Heart left ventricle (tissue), 16 donors: ENCODE measurements around the gene HIRIP3. TPM values are rescaled to one million over a fixed set of nuclear protein-coding genes. Genes with fewer than 3 reads are reported as not detected.
A peak's percentile ranks its signal among the peaks of the same experiment; 100 is the strongest.

Source experiments
- ATAC-seq, 4 donors: fragments of 200-7000 bp; cut with Tn5 transposase; one replicate each; pipeline ENCODE4 v1.9.1; 2020 to 2022; ENCODE audit warnings: moderate library complexity in 4 of 4, mild to moderate bottlenecking in 3 of 4, moderate number of reproducible peaks in 1 of 4
- DNase-seq, 5 donors: peaks; one replicate each; pipeline ENCODE4 v3.0.0-alpha.2; 2020
- H3K27ac ChIP-seq, 12 donors: fragments of 200-600 bp; sonication (generic) in 4 of 12; one replicate each; pipeline versions ENCODE4 v1.5.0 to v1.8.0; 2016 to 2022; ENCODE audit warnings: mild to moderate bottlenecking in 2 of 12
- H3K27me3 ChIP-seq, 9 donors: fragments of 200-600 bp; sonication (generic) in 2 of 9; one replicate each; pipeline versions ENCODE4 v1.5.1 to v1.8.0; 2016 to 2022; ENCODE audit warnings: mild to moderate bottlenecking in 3 of 9
- H3K36me3 ChIP-seq, 9 donors: fragments of 200-600 bp; sonication (generic) in 2 of 9; one replicate each; pipeline versions ENCODE4 v1.5.0 to v1.8.0; 2018 to 2022; ENCODE audit warnings: mild to moderate bottlenecking in 2 of 9
- H3K4me1 ChIP-seq, 12 donors: fragments of 200-600 bp; sonication (generic) in 4 of 12; one replicate each; pipeline versions ENCODE4 v1.5.0 to v1.8.0; 2016 to 2022; ENCODE audit warnings: mild to moderate bottlenecking in 3 of 12
- H3K4me3 ChIP-seq, 12 donors: fragments of 200-600 bp; sonication (generic) in 4 of 12; one replicate each; pipeline versions ENCODE4 v1.5.0 to v1.8.0; 2017 to 2022; ENCODE audit warnings: mild to moderate bottlenecking in 9 of 12, moderate library complexity in 4 of 12
- H3K9me3 ChIP-seq, 12 donors: fragments of 200-600 bp; sonication (generic) in 4 of 12; one replicate each; pipeline versions ENCODE4 v1.5.0 to v1.8.0; 2016 to 2022; ENCODE audit warnings: mild to moderate bottlenecking in 1 of 12
- CTCF ChIP-seq, 12 donors: fragments of 200-600 bp; sonication (generic) in 4 of 12; IDR thresholded peaks; one replicate each; pipeline versions ENCODE4 v1.5.0 to v1.8.0; 2018 to 2022; ENCODE audit warnings: antibody characterized with exemption in 12 of 12, mild to moderate bottlenecking in 5 of 12
- POLR2A ChIP-seq, 2 donors: fragments of 450-650 bp; IDR thresholded peaks; one replicate each; pipeline ENCODE4 v1.6.1; 2017; ENCODE audit warnings: antibody characterized with exemption in 2 of 2, mild to moderate bottlenecking in 2 of 2, moderate library complexity in 2 of 2
- WGBS, 4 donors: extraction: QIAGEN DNeasy Blood & Tissue Kit in 2 of 4; methylation state at CpG; one replicate each; pipeline versions ENCODE4 v1.1.5 to v1.1.7; 2013 to 2018; 5-methylcytosine and 5-hydroxymethylcytosine counted together
- intact Hi-C, 10 donors: fragments of 100-400 bp; cut with DNase I; formaldehyde crosslinking; loops; one replicate each; pipeline versions ENCODE4 v1.11.1 to v1.14.2; 2022
- polyA plus RNA-seq, 2 donors: library from polyadenylated mRNA; stranded (reverse); fragments of 200-250 nt; gene quantifications; one replicate each; pipeline ENCODE4 v1.2.3, GENCODE V29; 2013
- total RNA-seq, 9 donors: library from RNA; depleted of rRNA in 2 of 9; stranded (reverse); fragments of >200 nt in 2 of 9; fragmentation: NEBNext Ultra II Directional in 3 of 9; extraction: Animal tissue kit (Norgen Biotek cat#: 25700) in 3 of 9; gene quantifications; one replicate each; pipeline versions ENCODE4 v1.1.0 to v1.2.4, GENCODE V29; 2016 to 2023
- donor health status: ischemic (EF 13 %, LVEDD 7.1; RV severe dilation, severe dysfunction).
- donor health status: healthy with polysubstance abuse.
- donor health status: DM: no; HTN: yes; CAD: no.
- donor health status: DM: no; HTN: no; CAD: no.
- donor health status: ischemic (EF 25% LVEDD 6.9; RV normal size, moderate dysfunction).
- donor health status: ischemic (EF 25% LVEDD 5.7; RV mildly dilated, moderate dysfunction).
- donor health status: healthy.
- donor health status: DM: yes; HTN: yes; CAD: no.
- donor health status: ischemic (EF 35%, LVEDD 5.7; RV mildly dilated, moderate dysfunction).
- donor health status: nonischemic (EF 11% LVEDD 7.7; RV severe dilation, severe dysfunction).
- donor health status: DM: yes; HTN: yes; CAD: no.
- donor health status: PGD.
- donor health status: ischemic (EF 29% LVEDD 5.4; RV normal size, mild dysfunction).
- donor health status: nonischemic (EF 23%, LVEDD 6.1; RV moderate dilation, normal function).

Gene HIRIP3
- total and polyA plus RNA-seq, 11 donors, result 13.3 to 27.4 (median 17.6) TPM

- Histone ChIP-seq H3K9me3 (no peaks in the 10 kb centered on the region), H3K27ac (peak overlapping the region; percentile 67 to 99 (median 96)), H3K27me3 (no peaks in the 10 kb centered on the region), H3K4me3 (peak overlapping the region; percentile 66 to 98 (median 90)), H3K36me3 (peaks cover 0 to 52% (median 44%) of the 10 kb centered on the region in 9 donors), H3K4me1 (peaks cover 0 to 54% (median 37%) of the 10 kb centered on the region in 12 donors)
- DNase-seq (no peak), ATAC-seq (no peak)
- WGBS, 4 donors, result 48 to 56% (median 52%) methylated on average over 5 of the region's 5 CpGs
- intact Hi-C loops, result loop anchor here in 3 of 10 donors (2.0 to 5.0 kb wide), 5 partner anchors 20 to 672 kb away; partner anchors contain the start of genes HIRIP3 (in 1 of the 3), KCTD13 (in 1 of the 3), MAZ (in 1 of the 3) and PRRT2 (in 1 of the 3)
- no peak for TF ChIP-seq CTCF (IDR thresholded peaks at IDR 0.05)
- TF ChIP-seq POLR2A (IDR thresholded peaks at IDR 0.05), result no peak
These were observed 20.3 kb downstream of the HIRIP3 start for GRCh38 chr16:29975134-29975538.

- Histone ChIP-seq H3K4me1 (peaks cover 0 to 54% (median 37%) of the 10 kb centered on the region in 12 donors), H3K4me3 (peak overlapping the region; percentile 66 to 98 (median 90)), H3K27ac (peak overlapping the region; percentile 87 to 99 (median 96)), H3K36me3 (peaks cover 0 to 52% (median 44%) of the 10 kb centered on the region in 9 donors), H3K27me3 (no peaks in the 10 kb centered on the region), H3K9me3 (no peaks in the 10 kb centered on the region)
- TF ChIP-seq CTCF (IDR thresholded peaks at IDR 0.05) (no peak), POLR2A (IDR thresholded peaks at IDR 0.05) (peak in 1 of 2 donors; percentile 49)
- ATAC-seq, result peak; percentile 9 to 64 (median 13)
- peak; percentile 60 to 73 (median 69) for DNase-seq
- intact Hi-C loops, result loop anchor here in 5 of 10 donors (2.0 to 5.0 kb wide), 7 partner anchors 20 to 1022 kb away; partner anchors contain the start of genes KCTD13 (in 2 of the 5), HIRIP3 (in 1 of the 5), MAZ (in 1 of the 5) and NFATC2IP (in 1 of the 5)
- WGBS, 4 donors, result 1 to 2% (median 2%) methylated on average over 22 to 31 of the region's 31 CpGs
These were observed 20.9 kb downstream of the HIRIP3 start for GRCh38 chr16:29974291-29975133.

GRCh38 chr16:29973384-29974246 is 21.8 kb downstream of the HIRIP3 start, which contains the start of gene TAOK2:
Gene TAOK2 (plus strand): TSS chr16:29973868. CDS start chr16:29977773, 3,905 bp downstream.
- peaks cover 0 to 54% (median 37%) of the 10 kb centered on the region in 12 donors for H3K4me1 ChIP-seq
- 2% methylated on average over 53 to 75 of the region's 75 CpGs for WGBS, 4 donors
- H3K36me3 ChIP-seq, result peaks cover 0 to 52% (median 44%) of the 10 kb centered on the region in 9 donors

More at GRCh38 chr16:29973384-29974246, 21.8 kb downstream of the HIRIP3 start, which contains the start of gene TAOK2:
- ATAC-seq (peak; percentile 95 to 98 (median 97)), DNase-seq (peak; percentile 99 to 100 (median 99))
- H3K9me3 ChIP-seq, result no peaks in the 10 kb centered on the region
- peak within 1 kb of the TSS; percentile 87 to 99 (median 96) for H3K27ac ChIP-seq
- intact Hi-C loops, result loop anchor here in 5 of 10 donors (1.0 to 5.0 kb wide), 6 partner anchors 11 to 1021 kb away; partner anchors contain the start of genes KCTD13 (in 3 of the 5), HIRIP3 (in 2 of the 5), NFATC2IP (in 1 of the 5) and TMEM219 (in 1 of the 5)
- TF ChIP-seq CTCF (IDR thresholded peaks at IDR 0.05) (no peak), POLR2A (IDR thresholded peaks at IDR 0.05) (peak; percentile 65 to 95)
- peak within 1 kb of the TSS; percentile 66 to 98 (median 90) for H3K4me3 ChIP-seq
- H3K27me3 ChIP-seq, result no peaks in the 10 kb centered on the region
